SK-N-SH (cell line): ENCODE measurements around the gene SMYD3. TPM values are rescaled to one million over a fixed set of nuclear protein-coding genes. Genes with fewer than 3 reads are reported as not detected.

Source experiments
- CTCF ChIA-PET: fragments of 300-600, 350-600 bp; formaldehyde crosslinking; extraction: SDS; loops from one replicate; lab custom pipeline; 2021; lab: Yijun Ruan, JAX
- POLR2A ChIA-PET: fragments of 350-600 bp; sonication (Branson Sonifier 250); formaldehyde crosslinking; extraction: SDS; loops from one replicate; lab custom pipeline; 2020; ENCODE audit warnings: antibody characterized with exemption, inconsistent platforms; lab: Yijun Ruan, JAX
- DNase-seq: peaks from one replicate; pipeline ENCODE4 v3.0.0; 2012
- H2AFZ ChIP-seq: fragments of 200-600 bp; sonication (generic); 2 replicates; pipeline ENCODE4 v1.8.1; 2016; ENCODE audit warnings: antibody characterized with exemption, mild to moderate bottlenecking, low read depth
- H3F3A ChIP-seq: fragments of 200-600 bp; sonication (generic); replicated peaks from 2 replicates; pipeline ENCODE3; 2016; ENCODE audit warnings: antibody characterized with exemption, mild to moderate bottlenecking; ENCODE audit not compliant: insufficient read depth
- H3K27ac ChIP-seq, 2 experiments: fragments of 200-500 bp in 1 of 2; fragments of 200-600 bp in 1 of 2; sonication (Bioruptor generic) in 1 of 2; sonication (generic), shearing (Covaris generic) in 1 of 2; 2 replicates each; pipeline versions ENCODE4 v1.5.1 to v1.6.1; 2014 to 2016; ENCODE audit warnings: low read depth in 2 of 2, inconsistent platforms in 1 of 2, low read length in 1 of 2, mild to moderate bottlenecking in 1 of 2, mixed read lengths in 1 of 2
- H3K27me3 ChIP-seq: fragments of 200-600 bp; sonication (generic), shearing (Covaris generic); 2 replicates; pipeline ENCODE4 v1.6.1; 2016; ENCODE audit warnings: mixed run types; ENCODE audit not compliant: insufficient read depth
- H3K36me3 ChIP-seq, 2 experiments: fragments of 200-500 bp in 1 of 2; fragments of 200-600 bp in 1 of 2; sonication (Bioruptor generic) in 1 of 2; sonication (generic) in 1 of 2; replicated peaks in 1 of 2; 2 replicates each; pipeline versions ENCODE3 to v1.5.1; 2014 to 2016; ENCODE audit warnings: low read length in 1 of 2, mild to moderate bottlenecking in 1 of 2; ENCODE audit not compliant: insufficient read depth in 2 of 2, control insufficient read depth in 1 of 2
- H3K4me1 ChIP-seq, 2 experiments: fragments of 200-500 bp in 1 of 2; fragments of 200-600 bp in 1 of 2; sonication (Bioruptor generic) in 1 of 2; sonication (generic), shearing (Covaris generic) in 1 of 2; 2 replicates each; pipeline versions ENCODE4 v1.5.1 to v1.6.1; 2014 to 2016; ENCODE audit warnings: low read depth in 1 of 2, low read length in 1 of 2, mixed run types in 1 of 2; ENCODE audit not compliant: insufficient read depth in 2 of 2, control insufficient read depth in 1 of 2
- H3K4me2 ChIP-seq: fragments of 200-600 bp; sonication (generic), shearing (Covaris generic); 2 replicates; pipeline ENCODE4 v1.6.1; 2017; ENCODE audit warnings: mixed run types
- H3K4me3 ChIP-seq, 2 experiments: fragments of 200-500 bp in 1 of 2; fragments of 200-600 bp in 1 of 2; sonication (Bioruptor generic) in 1 of 2; sonication (generic), shearing (Covaris generic) in 1 of 2; 2 replicates each; pipeline versions ENCODE4 v1.5.1 to v1.8.1; 2014 to 2016; ENCODE audit warnings: low read depth in 2 of 2, inconsistent platforms in 1 of 2, low read length in 1 of 2, mild to moderate bottlenecking in 1 of 2, mixed read lengths in 1 of 2, moderate library complexity in 1 of 2
- H3K79me2 ChIP-seq: fragments of 200-600 bp; sonication (generic); 2 replicates; pipeline ENCODE4 v1.8.1; 2017; ENCODE audit warnings: mild to moderate bottlenecking; ENCODE audit not compliant: insufficient read depth
- H3K9ac ChIP-seq: fragments of 200-600 bp; sonication (generic); 2 replicates; pipeline ENCODE4 v1.6.1; 2017; ENCODE audit warnings: mixed run types
- H3K9me2 ChIP-seq: fragments of 200-600 bp; sonication (generic); 2 replicates; pipeline ENCODE4 v1.6.1; 2017; ENCODE audit warnings: mixed run types
- H3K9me3 ChIP-seq: fragments of 200-600 bp; sonication (generic); 2 replicates; pipeline ENCODE4 v1.6.1; 2017; ENCODE audit warnings: mixed run types, mild to moderate bottlenecking, moderate library complexity
- H4K20me1 ChIP-seq: fragments of 200-600 bp; sonication (generic); 2 replicates; pipeline ENCODE4 v1.6.1; 2017; ENCODE audit warnings: mild to moderate bottlenecking, mixed run types; ENCODE audit not compliant: insufficient read depth
- CHD2 ChIP-seq: fragments of 150-350 bp; IDR thresholded peaks from 2 replicates; pipeline ENCODE4 v1.6.1; 2018; ENCODE audit warnings: low read length; ENCODE audit not compliant: partially characterized antibody
- EP300 ChIP-seq, 2 experiments: IDR thresholded peaks; 2 replicates each; pipeline versions ENCODE4 v1.4.0 to v1.6.1; 2012; ENCODE audit warnings: borderline replicate concordance in 1 of 2, low read depth in 1 of 2, low read length in 1 of 2
- GABPA ChIP-seq: IDR thresholded peaks from 2 replicates; pipeline ENCODE4 v1.4.0; 2012; ENCODE audit warnings: low read depth, mild to moderate bottlenecking
- JUND ChIP-seq: IDR thresholded peaks from 2 replicates; pipeline ENCODE4 v1.4.0; 2012
- MAX ChIP-seq: IDR thresholded peaks from 2 replicates; pipeline ENCODE4 v1.4.0; 2012; ENCODE audit warnings: low read depth
- MXI1 ChIP-seq: IDR thresholded peaks from 2 replicates; pipeline ENCODE4 v1.6.1; 2012; ENCODE audit warnings: mild to moderate bottlenecking, low read depth, low read length, improper control_type of control experiment
- NFIC ChIP-seq: IDR thresholded peaks from 2 replicates; pipeline ENCODE4 v1.4.0; 2012; ENCODE audit warnings: borderline replicate concordance
- RCOR1 ChIP-seq: fragments of 150-350 bp; IDR thresholded peaks from 2 replicates; pipeline ENCODE4 v1.6.1; 2017; ENCODE audit warnings: antibody characterized with exemption, low read length
- WGBS: methylation state at CpG from one replicate; pipeline ENCODE4 v1.1.6; 2017; ENCODE audit warnings: low lambda C conversion rate; 5-methylcytosine and 5-hydroxymethylcytosine counted together
- polyA plus RNA-seq, 3 experiments: library from polyadenylated mRNA; depleted of rRNA; stranded (reverse); fragments of >200 nt; gene quantifications; 2 replicates each; pipeline ENCODE4 v1.2.3, GENCODE V29; 2012
- TF ChIP-seq, protein P1 (sequence below): fragments of 150-350 bp; IDR thresholded peaks from 2 replicates; pipeline ENCODE4 v1.6.1; 2016; ENCODE audit warnings: mild to moderate bottlenecking, low read depth, low read length
- TF ChIP-seq, protein P2 (sequence below): IDR thresholded peaks from 2 replicates; pipeline ENCODE4; 2012
- TF ChIP-seq, protein P3 (sequence below): IDR thresholded peaks from 2 replicates; pipeline ENCODE4 v1.4.0; 2012; ENCODE audit warnings: low read depth, borderline replicate concordance

The SMYD3 gene
- polyA plus RNA-seq, 1 of the 3 experiments (the other 2 are of a cell fraction): 31.4 TPM

DNA sequence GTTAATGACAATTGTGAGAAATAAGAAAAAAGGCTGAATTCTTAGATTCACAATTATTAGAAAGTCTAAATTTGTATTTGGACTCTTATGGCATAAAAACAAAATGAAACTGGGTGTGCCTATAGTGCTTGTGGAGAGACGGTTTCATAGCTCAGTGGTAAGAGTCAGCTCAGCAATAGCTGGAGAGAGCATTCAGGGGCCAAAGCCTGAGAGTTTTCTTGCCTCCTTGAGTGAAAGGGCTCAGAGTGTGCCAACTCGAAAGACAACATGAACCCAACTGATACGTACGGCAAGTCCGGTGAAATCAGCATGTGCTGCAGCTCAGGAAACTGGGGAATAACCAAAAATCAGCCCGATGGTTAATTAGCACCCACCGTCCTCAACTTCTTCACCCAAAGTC lies 577.9 kb downstream of the SMYD3 start (continued):
- TF ChIP-seq GABPA: no peak

GRCh38 chr1:245926888-245927287 lies 580.2 kb downstream of the SMYD3 start:
- TF ChIP-seq, protein P1, sequence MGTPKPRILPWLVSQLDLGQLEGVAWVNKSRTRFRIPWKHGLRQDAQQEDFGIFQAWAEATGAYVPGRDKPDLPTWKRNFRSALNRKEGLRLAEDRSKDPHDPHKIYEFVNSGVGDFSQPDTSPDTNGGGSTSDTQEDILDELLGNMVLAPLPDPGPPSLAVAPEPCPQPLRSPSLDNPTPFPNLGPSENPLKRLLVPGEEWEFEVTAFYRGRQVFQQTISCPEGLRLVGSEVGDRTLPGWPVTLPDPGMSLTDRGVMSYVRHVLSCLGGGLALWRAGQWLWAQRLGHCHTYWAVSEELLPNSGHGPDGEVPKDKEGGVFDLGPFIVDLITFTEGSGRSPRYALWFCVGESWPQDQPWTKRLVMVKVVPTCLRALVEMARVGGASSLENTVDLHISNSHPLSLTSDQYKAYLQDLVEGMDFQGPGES: no peak
- TF ChIP-seq JUND: no peak
- H4K20me1 ChIP-seq: no peaks in the 10 kb centered on the region
- H3K9ac ChIP-seq: no peak overlapping the region
- 87% methylated on average over 3 of the region's 3 CpGs for WGBS
- H3K4me1 ChIP-seq: no peaks in the 10 kb centered on the region; a peak in 2 of 4 replicates
- H3K79me2 ChIP-seq: no peaks in the 10 kb centered on the region
- no peak overlapping the region for H3K4me2 ChIP-seq
- no peak for DNase-seq
- H3K9me3 ChIP-seq: no peaks in the 10 kb centered on the region
- ChIA-PET POLR2A (no interaction called here), CTCF (no interaction called here)
- H3F3A ChIP-seq: no peaks in the 10 kb centered on the region
- no peak overlapping the region for H2AFZ ChIP-seq
- H3K36me3 ChIP-seq: peaks cover 0 to 3% of the 10 kb centered on the region in 2 experiments
- no peak overlapping the region for H3K27ac ChIP-seq
- no peaks in the 10 kb centered on the region for H3K9me2 ChIP-seq
- H3K4me3 ChIP-seq: no peak overlapping the region
- no peaks in the 10 kb centered on the region for H3K27me3 ChIP-seq

DNA sequence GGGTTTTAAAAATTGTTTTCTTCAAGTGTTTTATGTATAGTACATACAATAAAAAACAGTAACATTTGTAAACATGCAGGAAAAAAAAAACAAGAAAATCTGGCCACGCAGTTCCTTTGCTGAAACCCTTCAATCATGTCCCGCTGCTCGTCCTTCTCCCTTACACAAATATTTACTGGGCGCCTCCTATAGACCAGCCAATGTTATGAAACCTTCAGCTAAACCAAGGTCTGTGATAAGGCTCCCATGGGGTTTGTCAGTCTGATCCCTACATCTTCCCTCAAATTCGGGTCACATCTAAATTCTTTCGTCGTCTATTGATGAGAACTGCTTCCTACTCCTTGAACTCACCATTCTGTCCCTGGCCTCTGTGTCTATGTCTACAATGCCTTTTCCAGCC lies 583.9 kb downstream of the SMYD3 start:
- no peak overlapping the region for H3K4me3 ChIP-seq
- CTCF ChIA-PET: no interaction called here
- POLR2A ChIA-PET: no interaction called here
- no peak for DNase-seq
- TF ChIP-seq CHD2 (no peak), NFIC (no peak), MXI1 (no peak), MAX (no peak), RCOR1 (no peak), EP300 (IDR thresholded peaks at IDR 0.05; ENCODE audit: borderline replicate concordance in 1 of 2, low read depth in 1 of 2, low read length in 1 of 2) (no peak)
- TF ChIP-seq, protein P2, sequence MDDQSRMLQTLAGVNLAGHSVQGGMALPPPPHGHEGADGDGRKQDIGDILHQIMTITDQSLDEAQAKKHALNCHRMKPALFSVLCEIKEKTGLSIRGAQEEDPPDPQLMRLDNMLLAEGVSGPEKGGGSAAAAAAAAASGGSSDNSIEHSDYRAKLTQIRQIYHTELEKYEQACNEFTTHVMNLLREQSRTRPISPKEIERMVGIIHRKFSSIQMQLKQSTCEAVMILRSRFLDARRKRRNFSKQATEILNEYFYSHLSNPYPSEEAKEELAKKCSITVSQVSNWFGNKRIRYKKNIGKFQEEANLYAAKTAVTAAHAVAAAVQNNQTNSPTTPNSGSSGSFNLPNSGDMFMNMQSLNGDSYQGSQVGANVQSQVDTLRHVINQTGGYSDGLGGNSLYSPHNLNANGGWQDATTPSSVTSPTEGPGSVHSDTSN: no peak
- TF ChIP-seq, protein P3, sequence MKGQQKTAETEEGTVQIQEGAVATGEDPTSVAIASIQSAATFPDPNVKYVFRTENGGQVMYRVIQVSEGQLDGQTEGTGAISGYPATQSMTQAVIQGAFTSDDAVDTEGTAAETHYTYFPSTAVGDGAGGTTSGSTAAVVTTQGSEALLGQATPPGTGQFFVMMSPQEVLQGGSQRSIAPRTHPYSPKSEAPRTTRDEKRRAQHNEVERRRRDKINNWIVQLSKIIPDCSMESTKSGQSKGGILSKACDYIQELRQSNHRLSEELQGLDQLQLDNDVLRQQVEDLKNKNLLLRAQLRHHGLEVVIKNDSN: no peak
- TF ChIP-seq, protein P1: no peak
- WGBS: 93% methylated on average over 7 of the region's 7 CpGs
- H3K4me2 ChIP-seq: no peak overlapping the region
- H3K27me3 ChIP-seq: no peaks in the 10 kb centered on the region
- no peak overlapping the region for H3K27ac ChIP-seq
- H3F3A ChIP-seq: no peaks in the 10 kb centered on the region
- no peaks in the 10 kb centered on the region; a peak in 1 of 4 replicates for H3K4me1 ChIP-seq
- H3K9me2 ChIP-seq: no peaks in the 10 kb centered on the region
- H2AFZ ChIP-seq: no peak overlapping the region
- no peak overlapping the region for H3K9ac ChIP-seq
- no peaks in the 10 kb centered on the region for H4K20me1 ChIP-seq
- H3K36me3 ChIP-seq: peaks cover 3 to 4% of the 10 kb centered on the region in 2 experiments
- H3K9me3 ChIP-seq: no peaks in the 10 kb centered on the region
- H3K79me2 ChIP-seq: no peaks in the 10 kb centered on the region; the same call in 1 of the 2 replicates
